Prostate gland (tissue), 2 donors: ENCODE results near the gene SUFU.

Experiments
- POLR2A ChIP-seq: fragments of 450-650 bp; IDR thresholded peaks from one replicate; pipeline ENCODE4 v1.6.1; 2016; ENCODE audit warnings: antibody characterized with exemption, mild to moderate bottlenecking
- POLR2AphosphoS5 ChIP-seq: sonication (generic); formaldehyde crosslinking; IDR thresholded peaks from one replicate; pipeline ENCODE4 v1.6.1; 2017; ENCODE audit warnings: antibody characterized with exemption
- TF ChIP-seq, protein P1 (sequence below), 4 experiments: fragments of 200-600 bp in 2 of 4; fragments of 450-650 bp in 2 of 4; sonication (generic) in 2 of 4; IDR thresholded peaks; 1 replicate in 3 of 4; 2 replicates in 1 of 4; pipeline ENCODE4 v1.5.1; 2016 to 2019; ENCODE audit warnings: antibody characterized with exemption in 4 of 4, mild to moderate bottlenecking in 2 of 4, moderate library complexity in 2 of 4

DNA sequence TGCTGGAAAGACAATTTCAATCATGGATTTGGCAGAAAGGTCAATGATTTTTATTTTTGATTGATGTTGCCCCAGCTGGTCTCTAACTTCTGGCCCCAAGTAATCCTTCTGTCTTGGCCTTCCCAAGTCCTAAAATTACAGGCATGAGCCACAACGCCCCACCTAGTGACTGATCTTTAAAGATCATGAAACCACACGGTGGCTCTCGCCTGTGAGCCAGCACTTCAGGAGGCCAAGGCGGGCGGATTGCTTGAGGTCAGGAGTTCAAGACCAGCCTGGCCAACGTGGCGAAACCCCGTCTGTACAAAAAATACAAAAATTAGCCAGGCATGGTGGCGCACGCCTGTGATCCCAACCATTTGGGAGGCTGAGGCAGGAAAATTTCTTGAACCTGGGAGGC, 39.8 kb upstream of the SUFU start:
- TF ChIP-seq, protein P1, sequence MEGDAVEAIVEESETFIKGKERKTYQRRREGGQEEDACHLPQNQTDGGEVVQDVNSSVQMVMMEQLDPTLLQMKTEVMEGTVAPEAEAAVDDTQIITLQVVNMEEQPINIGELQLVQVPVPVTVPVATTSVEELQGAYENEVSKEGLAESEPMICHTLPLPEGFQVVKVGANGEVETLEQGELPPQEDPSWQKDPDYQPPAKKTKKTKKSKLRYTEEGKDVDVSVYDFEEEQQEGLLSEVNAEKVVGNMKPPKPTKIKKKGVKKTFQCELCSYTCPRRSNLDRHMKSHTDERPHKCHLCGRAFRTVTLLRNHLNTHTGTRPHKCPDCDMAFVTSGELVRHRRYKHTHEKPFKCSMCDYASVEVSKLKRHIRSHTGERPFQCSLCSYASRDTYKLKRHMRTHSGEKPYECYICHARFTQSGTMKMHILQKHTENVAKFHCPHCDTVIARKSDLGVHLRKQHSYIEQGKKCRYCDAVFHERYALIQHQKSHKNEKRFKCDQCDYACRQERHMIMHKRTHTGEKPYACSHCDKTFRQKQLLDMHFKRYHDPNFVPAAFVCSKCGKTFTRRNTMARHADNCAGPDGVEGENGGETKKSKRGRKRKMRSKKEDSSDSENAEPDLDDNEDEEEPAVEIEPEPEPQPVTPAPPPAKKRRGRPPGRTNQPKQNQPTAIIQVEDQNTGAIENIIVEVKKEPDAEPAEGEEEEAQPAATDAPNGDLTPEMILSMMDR (IDR thresholded peaks at IDR 0.05), result no peak
- TF ChIP-seq POLR2A (no peak), POLR2AphosphoS5 (no peak)
